Measurements from ENCODE around the gene IQGAP3. TPM values are rescaled to one million over a fixed set of nuclear protein-coding genes. Genes with fewer than 3 reads are reported as not detected.

Gene IQGAP3
- total and polyA plus RNA-seq, 2 experiments from 2014 or later = 5.2 to 5.7 TPM

- Histone ChIP-seq H3K36me3 (replicated peaks; ENCODE audit: insufficient read depth, low read depth) (no peaks in the 10 kb centered on the region), H3K4me2 (peak overlapping the region; percentile 67), H3K9me3 (ENCODE audit: low read depth) (no peaks in the 10 kb centered on the region), H3K27me3 (no peaks in the 10 kb centered on the region), H3K27ac (no peak overlapping the region), H3K9me2 (replicated peaks; ENCODE audit: insufficient read depth) (no peaks in the 10 kb centered on the region), H3K79me2 (peaks cover 100% of the 10 kb centered on the region), H4K20me1 (ENCODE audit: insufficient read depth, poor library complexity, severe bottlenecking) (peaks cover 100% of the 10 kb centered on the region), H2AFZ (no peak overlapping the region), H3K4me1 (ENCODE audit: insufficient read depth) (peaks cover 40% of the 10 kb centered on the region), H3K4me3 (no peak overlapping the region)
- TF ChIP-seq EZH2phosphoT487 (IDR thresholded peaks at IDR 0.05; ENCODE audit: low read depth, severe bottlenecking, unreplicated experiment) = no peak
- TF ChIP-seq EZH2 (IDR thresholded peaks at IDR 0.05; ENCODE audit: borderline replicate concordance) = no peak
- no peak for TF ChIP-seq CTCF (IDR thresholded peaks at IDR 0.05; ENCODE audit: poor library complexity)
- 57% methylated on average over 12 of the region's 12 CpGs for WGBS (ENCODE audit: low lambda C conversion rate, missing lambda C conversion rate)
- peak; percentile 38 for DNase-seq (ENCODE audit: low spot score)
Measured at GRCh38 chr1:156489166-156489934, 83.0 kb downstream of the IQGAP3 start.

- no peaks in the 10 kb centered on the region for H3K9me2 ChIP-seq (replicated peaks; ENCODE audit: insufficient read depth)
- no peak overlapping the region for H3K4me3 ChIP-seq
- WGBS (ENCODE audit: low lambda C conversion rate, missing lambda C conversion rate) = 70% methylated on average over 5 of the region's 5 CpGs
- H3K4me2 ChIP-seq = peak overlapping the region; percentile 67
- H3K9me3 ChIP-seq (ENCODE audit: low read depth) = no peaks in the 10 kb centered on the region
- H2AFZ ChIP-seq = no peak overlapping the region
- H3K27ac ChIP-seq = no peak overlapping the region
- peaks cover 40% of the 10 kb centered on the region for H3K4me1 ChIP-seq (ENCODE audit: insufficient read depth)
- no peaks in the 10 kb centered on the region for H3K36me3 ChIP-seq (replicated peaks; ENCODE audit: insufficient read depth, low read depth)
- H3K27me3 ChIP-seq = no peaks in the 10 kb centered on the region
- H3K79me2 ChIP-seq = peaks cover 100% of the 10 kb centered on the region
- TF ChIP-seq CTCF (IDR thresholded peaks at IDR 0.05; ENCODE audit: poor library complexity) = no peak
- TF ChIP-seq EZH2phosphoT487 (IDR thresholded peaks at IDR 0.05; ENCODE audit: low read depth, severe bottlenecking, unreplicated experiment) = no peak
- TF ChIP-seq EZH2 (IDR thresholded peaks at IDR 0.05; ENCODE audit: borderline replicate concordance) = no peak
- no peak for DNase-seq (ENCODE audit: low spot score)
- H4K20me1 ChIP-seq (ENCODE audit: insufficient read depth, poor library complexity, severe bottlenecking) = peaks cover 100% of the 10 kb centered on the region
Measured at GRCh38 chr1:156488566-156489165, 83.7 kb downstream of the IQGAP3 start.

- WGBS (ENCODE audit: low lambda C conversion rate, missing lambda C conversion rate) = 91% methylated on average over 4 of the region's 4 CpGs
- H3K9me2 ChIP-seq (replicated peaks; ENCODE audit: insufficient read depth) = no peaks in the 10 kb centered on the region
- H3K4me3 ChIP-seq = no peak overlapping the region
- TF ChIP-seq EZH2 (IDR thresholded peaks at IDR 0.05; ENCODE audit: borderline replicate concordance) = no peak
- TF ChIP-seq EZH2phosphoT487 (IDR thresholded peaks at IDR 0.05; ENCODE audit: low read depth, severe bottlenecking, unreplicated experiment) = no peak
- TF ChIP-seq CTCF (IDR thresholded peaks at IDR 0.05; ENCODE audit: poor library complexity) = no peak
- H3K27me3 ChIP-seq = no peaks in the 10 kb centered on the region
- peaks cover 96% of the 10 kb centered on the region for H3K79me2 ChIP-seq
- peaks cover 34% of the 10 kb centered on the region for H3K4me1 ChIP-seq (ENCODE audit: insufficient read depth)
- H2AFZ ChIP-seq = no peak overlapping the region
- no peak for DNase-seq (ENCODE audit: low spot score)
- no peaks in the 10 kb centered on the region for H3K9me3 ChIP-seq (ENCODE audit: low read depth)
- H3K36me3 ChIP-seq (replicated peaks; ENCODE audit: insufficient read depth, low read depth) = no peaks in the 10 kb centered on the region
- no peak overlapping the region for H3K4me2 ChIP-seq
- H4K20me1 ChIP-seq (ENCODE audit: insufficient read depth, poor library complexity, severe bottlenecking) = peaks cover 100% of the 10 kb centered on the region
- H3K27ac ChIP-seq = no peak overlapping the region
Measured at GRCh38 chr1:156487862-156488261, 84.5 kb downstream of the IQGAP3 start.
